ENCODE data around the gene ZNF501. TPM values are rescaled to one million over a fixed set of nuclear protein-coding genes. Genes with fewer than 3 reads are reported as not detected.

Gene ZNF501
- total RNA-seq, 1 experiment from 2014 or later, result 4.9 TPM

- H3K4me1 ChIP-seq (ENCODE audit: insufficient read depth, low read length), result no peaks in the 10 kb centered on the region
- no peak overlapping the region for H3T11ph ChIP-seq (ENCODE audit: low read length)
- H3K27ac Mint-ChIP-seq, result no peak overlapping the region
- peaks cover 4% of the 10 kb centered on the region for H3K79me1 ChIP-seq (ENCODE audit: insufficient read depth, low read depth, low read length, poor library complexity, severe bottlenecking)
- no peaks in the 10 kb centered on the region; the same call in 1 of the 2 replicates for H3K27me3 Mint-ChIP-seq (ENCODE audit: low read depth)
- no peak overlapping the region for H2BK20ac ChIP-seq (ENCODE audit: low read depth, low read length, poor library complexity, severe bottlenecking)
- peaks cover 25% of the 10 kb centered on the region for H3K9me3 ChIP-seq (ENCODE audit: control insufficient read depth, low read depth, low read length)
- no peak overlapping the region for H2AFZ ChIP-seq (ENCODE audit: low read length)
- WGBS (ENCODE audit: extremely low coverage, insufficient read length, low lambda C conversion rate), result no CpG with 5 or more reads among the region's 1 CpG
- no peak overlapping the region for H3K9ac ChIP-seq (ENCODE audit: extremely low read depth, insufficient read length, low read length)
- H2BK5ac ChIP-seq (ENCODE audit: insufficient read length, low read length), result no peak overlapping the region
- no peak overlapping the region for H3K14ac ChIP-seq (ENCODE audit: insufficient read depth, low read length)
- no peak overlapping the region for H2BK12ac ChIP-seq (ENCODE audit: insufficient read length, low read depth, low read length)
- H3K18ac ChIP-seq (ENCODE audit: insufficient read length, low read depth, low read length), result no peak overlapping the region
- no peak overlapping the region for H2BK120ac ChIP-seq (ENCODE audit: low read depth, low read length, poor library complexity, severe bottlenecking)
- no peak overlapping the region for H3K4ac ChIP-seq (ENCODE audit: low read depth, low read length)
- H4K20me1 ChIP-seq (ENCODE audit: control insufficient read depth, insufficient read depth, insufficient read length), result no peaks in the 10 kb centered on the region
- no peaks in the 10 kb centered on the region for H3K27me3 ChIP-seq (ENCODE audit: insufficient read depth, low read length)
- H3K56ac ChIP-seq (ENCODE audit: insufficient read length, low read depth, low read length), result no peak overlapping the region
- H3K23me2 ChIP-seq (ENCODE audit: insufficient read length, low read depth, low read length, poor library complexity, severe bottlenecking), result no peaks in the 10 kb centered on the region
- TF ChIP-seq, protein P1, sequence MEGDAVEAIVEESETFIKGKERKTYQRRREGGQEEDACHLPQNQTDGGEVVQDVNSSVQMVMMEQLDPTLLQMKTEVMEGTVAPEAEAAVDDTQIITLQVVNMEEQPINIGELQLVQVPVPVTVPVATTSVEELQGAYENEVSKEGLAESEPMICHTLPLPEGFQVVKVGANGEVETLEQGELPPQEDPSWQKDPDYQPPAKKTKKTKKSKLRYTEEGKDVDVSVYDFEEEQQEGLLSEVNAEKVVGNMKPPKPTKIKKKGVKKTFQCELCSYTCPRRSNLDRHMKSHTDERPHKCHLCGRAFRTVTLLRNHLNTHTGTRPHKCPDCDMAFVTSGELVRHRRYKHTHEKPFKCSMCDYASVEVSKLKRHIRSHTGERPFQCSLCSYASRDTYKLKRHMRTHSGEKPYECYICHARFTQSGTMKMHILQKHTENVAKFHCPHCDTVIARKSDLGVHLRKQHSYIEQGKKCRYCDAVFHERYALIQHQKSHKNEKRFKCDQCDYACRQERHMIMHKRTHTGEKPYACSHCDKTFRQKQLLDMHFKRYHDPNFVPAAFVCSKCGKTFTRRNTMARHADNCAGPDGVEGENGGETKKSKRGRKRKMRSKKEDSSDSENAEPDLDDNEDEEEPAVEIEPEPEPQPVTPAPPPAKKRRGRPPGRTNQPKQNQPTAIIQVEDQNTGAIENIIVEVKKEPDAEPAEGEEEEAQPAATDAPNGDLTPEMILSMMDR (conservative IDR thresholded peaks at IDR 0.05), result no peak
- no peak overlapping the region for H2AK5ac ChIP-seq (ENCODE audit: insufficient read length, low read length)
- no peak overlapping the region for H2BK15ac ChIP-seq (ENCODE audit: low read depth, low read length)
- H3K4me1 Mint-ChIP-seq, result peaks cover 3 to 8% of the 10 kb centered on the region in 2 experiments
- peaks cover 88 to 94% (median 94%) of the 10 kb centered on the region in 3 experiments for H3K36me3 Mint-ChIP-seq (ENCODE audit: insufficient read depth in 1 of 3, low read depth in 3 of 3)
- no peak overlapping the region for H3K4me2 ChIP-seq (ENCODE audit: insufficient read depth, insufficient read length, low read length)
- peaks cover 52 to 66% of the 10 kb centered on the region in 2 experiments for H3K9me3 Mint-ChIP-seq
- no peak overlapping the region for H3K4me3 Mint-ChIP-seq
- H3K79me2 ChIP-seq (ENCODE audit: insufficient read depth, low read length), result peaks cover 4% of the 10 kb centered on the region; the same call in 1 of the 2 replicates
- no peak overlapping the region for H3K27ac ChIP-seq (ENCODE audit: insufficient read length, low read depth, low read length)
- H3K23ac ChIP-seq (ENCODE audit: insufficient read length, low read depth, low read length), result no peak overlapping the region
- H4K91ac ChIP-seq (ENCODE audit: insufficient read length, low read depth, low read length), result no peak overlapping the region
- H4K5ac ChIP-seq (ENCODE audit: insufficient read length, low read depth, low read length), result no peak overlapping the region
- H4K8ac ChIP-seq (replicated peaks; ENCODE audit: insufficient read length, low read depth, low read length), result no peak overlapping the region
- DNase-seq, result no peak
Observed at GRCh38 chr3:44772099-44772442, 42.6 kb downstream of the ZNF501 start.

Data from H9 (cell line).